ENCODE results near the gene FXYD7.
"Not testable (repeated sequence)": the region's sequence is repeated elsewhere in the genome, so short reads cannot be mapped to it uniquely, and the experiment has no call there.

The FXYD7 gene

GRCh38 chr19:35167251-35168119 is 24.4 kb downstream of the FXYD7 start:
- no peak for DNase-seq

- DNase-seq, result peak; percentile 85
These were observed 25.1 kb downstream of the FXYD7 start for GRCh38 chr19:35168196-35168595.

GRCh38 chr19:35169221-35169995 is 26.4 kb downstream of the FXYD7 start:
- no peak for DNase-seq

GRCh38 chr19:35170359-35171061 is 27.5 kb downstream of the FXYD7 start:
- DNase-seq, result no peak

GRCh38 chr19:35171730-35172129 is 28.7 kb downstream of the FXYD7 start:
- no peak for DNase-seq

- no peak for DNase-seq
These were observed 31.2 kb downstream of the FXYD7 start for GRCh38 chr19:35174226-35174625.

GRCh38 chr19:35176181-35176570 is 33.1 kb downstream of the FXYD7 start:
- no peak for DNase-seq

GRCh38 chr19:35177377-35178274 is 34.6 kb downstream of the FXYD7 start:
- no peak for DNase-seq

- no peak for DNase-seq
These were observed 35.6 kb downstream of the FXYD7 start for GRCh38 chr19:35178701-35179100.

- DNase-seq, result no peak
These were observed 36.8 kb downstream of the FXYD7 start for GRCh38 chr19:35179830-35180229.

- DNase-seq, result no peak
These were observed 38.3 kb downstream of the FXYD7 start for GRCh38 chr19:35181387-35181786.

GRCh38 chr19:35184267-35184666 is 41.2 kb downstream of the FXYD7 start:
- no peak for DNase-seq

- DNase-seq, result no peak
These were observed 41.8 kb downstream of the FXYD7 start for GRCh38 chr19:35184884-35185283.

- DNase-seq, result no peak
These were observed 51.2 kb downstream of the FXYD7 start for GRCh38 chr19:35194012-35194984.

GRCh38 chr19:35195830-35196229 is 52.8 kb downstream of the FXYD7 start:
- DNase-seq, result no peak

- not testable (repeated sequence) for DNase-seq
These were observed 53.8 kb downstream of the FXYD7 start for GRCh38 chr19:35196861-35197260.

- DNase-seq, result no peak
These were observed 56.4 kb downstream of the FXYD7 start for GRCh38 chr19:35199481-35199880.

GRCh38 chr19:35202722-35203688 is 60.0 kb downstream of the FXYD7 start:
- no peak for DNase-seq
